Osteoblast (primary cell): ENCODE results near the gene CLCN1. TPM values are rescaled to one million over a fixed set of nuclear protein-coding genes. Genes with fewer than 3 reads are reported as not detected.

Experiments
- DNase-seq: peaks from one replicate; pipeline ENCODE4 v3.0.0; 2011; ENCODE audit warnings: low spot score, mixed read lengths; ENCODE audit not compliant: insufficient read length; ENCODE audit errors: missing footprints
- H2AFZ ChIP-seq: 2 replicates; pipeline ENCODE4 v1.6.0; 2011; ENCODE audit warnings: mild to moderate bottlenecking, low read length
- H3K27ac ChIP-seq: 2 replicates; pipeline ENCODE4 v1.5.1; 2011; ENCODE audit warnings: mild to moderate bottlenecking, low read depth, low read length, moderate library complexity
- H3K27me3 ChIP-seq: 2 replicates; pipeline ENCODE4 v1.6.0; 2012; ENCODE audit warnings: mild to moderate bottlenecking, control low read depth, inconsistent platforms, low read length, moderate library complexity; ENCODE audit not compliant: insufficient read depth
- H3K36me3 ChIP-seq: 2 replicates; pipeline ENCODE4 v1.5.1; 2011; ENCODE audit warnings: mild to moderate bottlenecking, low read length, control low read depth, moderate library complexity; ENCODE audit not compliant: insufficient read depth
- H3K4me1 ChIP-seq: 2 replicates; pipeline ENCODE4 v1.5.1; 2011; ENCODE audit warnings: mild to moderate bottlenecking, low read length, control low read depth, moderate library complexity; ENCODE audit not compliant: insufficient read depth
- H3K4me2 ChIP-seq: 2 replicates; pipeline ENCODE4 v1.6.0; 2011; ENCODE audit warnings: mild to moderate bottlenecking, low read length; ENCODE audit not compliant: insufficient read depth
- H3K4me3 ChIP-seq: fragments of 200-600 bp; sonication (generic); 3 replicates; pipeline ENCODE4 v1.5.1; 2012; ENCODE audit warnings: mild to moderate bottlenecking, low read length, inconsistent platforms; ENCODE audit not compliant: insufficient read depth
- H3K79me2 ChIP-seq: 2 replicates; pipeline ENCODE4 v1.6.0; 2012; ENCODE audit warnings: mild to moderate bottlenecking, low read length, control low read depth, inconsistent platforms; ENCODE audit not compliant: insufficient read depth
- H3K9me3 ChIP-seq: 2 replicates; pipeline ENCODE4 v1.5.1; 2011; ENCODE audit warnings: low read depth, low read length, control low read depth
- H4K20me1 ChIP-seq: 2 replicates; pipeline ENCODE4 v1.6.0; 2012; ENCODE audit warnings: mild to moderate bottlenecking, low read length, control low read depth; ENCODE audit not compliant: insufficient read depth
- total RNA-seq: library from RNA; depleted of rRNA; stranded (reverse); fragments of >200 nt; gene quantifications from 2 replicates; pipeline ENCODE4 v1.2.3, GENCODE V29; 2012
- TF ChIP-seq, protein P1 (sequence below): IDR thresholded peaks from 2 replicates; pipeline ENCODE4 v1.5.1; 2011; ENCODE audit warnings: mild to moderate bottlenecking, low read depth, low read length, moderate library complexity; ENCODE audit errors: extremely low read depth

The CLCN1 gene
- total RNA-seq, 1 donor = under 0.01 TPM

- TF ChIP-seq, protein P1, sequence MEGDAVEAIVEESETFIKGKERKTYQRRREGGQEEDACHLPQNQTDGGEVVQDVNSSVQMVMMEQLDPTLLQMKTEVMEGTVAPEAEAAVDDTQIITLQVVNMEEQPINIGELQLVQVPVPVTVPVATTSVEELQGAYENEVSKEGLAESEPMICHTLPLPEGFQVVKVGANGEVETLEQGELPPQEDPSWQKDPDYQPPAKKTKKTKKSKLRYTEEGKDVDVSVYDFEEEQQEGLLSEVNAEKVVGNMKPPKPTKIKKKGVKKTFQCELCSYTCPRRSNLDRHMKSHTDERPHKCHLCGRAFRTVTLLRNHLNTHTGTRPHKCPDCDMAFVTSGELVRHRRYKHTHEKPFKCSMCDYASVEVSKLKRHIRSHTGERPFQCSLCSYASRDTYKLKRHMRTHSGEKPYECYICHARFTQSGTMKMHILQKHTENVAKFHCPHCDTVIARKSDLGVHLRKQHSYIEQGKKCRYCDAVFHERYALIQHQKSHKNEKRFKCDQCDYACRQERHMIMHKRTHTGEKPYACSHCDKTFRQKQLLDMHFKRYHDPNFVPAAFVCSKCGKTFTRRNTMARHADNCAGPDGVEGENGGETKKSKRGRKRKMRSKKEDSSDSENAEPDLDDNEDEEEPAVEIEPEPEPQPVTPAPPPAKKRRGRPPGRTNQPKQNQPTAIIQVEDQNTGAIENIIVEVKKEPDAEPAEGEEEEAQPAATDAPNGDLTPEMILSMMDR = no peak
- Histone ChIP-seq H3K4me2 (no peak overlapping the region), H3K4me1 (peaks cover 65% of the 10 kb centered on the region), H3K36me3 (peaks cover 88% of the 10 kb centered on the region), H3K79me2 (peaks cover 48% of the 10 kb centered on the region), H3K4me3 (no peak overlapping the region), H2AFZ (no peak overlapping the region), H4K20me1 (peaks cover 93% of the 10 kb centered on the region), H3K27me3 (no peaks in the 10 kb centered on the region), H3K9me3 (no peaks in the 10 kb centered on the region), H3K27ac (no peak overlapping the region)
- DNase-seq = peak; percentile 55
Observed at GRCh38 chr7:143388051-143388450, 72.1 kb downstream of the CLCN1 start.

- Histone ChIP-seq H3K4me2 (no peak overlapping the region), H2AFZ (no peak overlapping the region), H3K27me3 (no peaks in the 10 kb centered on the region), H3K79me2 (peaks cover 43% of the 10 kb centered on the region), H3K9me3 (no peaks in the 10 kb centered on the region), H3K27ac (no peak overlapping the region), H3K36me3 (peaks cover 86% of the 10 kb centered on the region), H3K4me1 (peaks cover 66% of the 10 kb centered on the region), H3K4me3 (no peak overlapping the region), H4K20me1 (peaks cover 89% of the 10 kb centered on the region)
- DNase-seq = peak; percentile 52
- TF ChIP-seq, protein P1 = no peak
Observed at GRCh38 chr7:143388491-143389101, 72.7 kb downstream of the CLCN1 start.

GRCh38 chr7:143389316-143390103 is 73.6 kb downstream of the CLCN1 start:
- DNase-seq = peak; percentile 76
- no peaks in the 10 kb centered on the region for H3K9me3 ChIP-seq
- H3K4me2 ChIP-seq = no peak overlapping the region
- H3K4me1 ChIP-seq = peaks cover 57% of the 10 kb centered on the region
- peaks cover 77% of the 10 kb centered on the region for H3K36me3 ChIP-seq
- no peak overlapping the region for H3K4me3 ChIP-seq
- no peaks in the 10 kb centered on the region for H3K27me3 ChIP-seq
- TF ChIP-seq, protein P1 = no peak
- H3K27ac ChIP-seq = no peak overlapping the region
- H3K79me2 ChIP-seq = peaks cover 34% of the 10 kb centered on the region
- H4K20me1 ChIP-seq = peaks cover 80% of the 10 kb centered on the region
- H2AFZ ChIP-seq = no peak overlapping the region

DNA sequence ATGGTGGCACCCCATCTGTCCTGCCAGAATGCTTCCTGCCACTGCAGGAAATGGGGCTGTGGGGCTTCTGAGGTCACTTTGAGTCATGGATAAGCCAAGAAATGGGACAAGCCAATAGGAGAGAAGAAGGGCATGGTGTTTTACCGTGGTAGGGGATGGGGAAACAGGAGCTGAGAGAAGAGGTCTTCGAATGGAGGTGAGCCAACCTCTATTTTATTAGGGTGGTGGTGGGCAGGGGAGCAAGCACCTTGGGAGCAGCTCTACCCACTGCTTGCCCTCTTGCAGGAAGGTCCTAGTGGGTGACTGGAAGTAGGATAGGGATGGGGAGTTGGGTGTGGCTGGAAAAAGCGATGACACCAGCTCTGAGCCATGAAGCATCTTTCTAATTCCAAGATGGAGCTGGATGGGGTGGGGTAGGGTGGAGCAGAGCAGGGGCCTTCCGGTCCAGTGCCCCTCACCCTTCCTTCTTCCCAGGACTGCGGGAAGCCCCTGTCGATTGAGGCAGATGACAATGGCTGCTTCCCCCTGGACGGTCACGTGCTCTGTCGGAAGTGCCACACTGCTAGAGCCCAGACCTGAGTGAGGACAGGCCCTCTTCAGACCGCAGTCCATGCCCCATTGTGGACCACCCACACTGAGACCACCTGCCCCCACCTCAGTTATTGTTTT is 74.3 kb downstream of the CLCN1 start:
- DNase-seq = peak; percentile 76
- H4K20me1 ChIP-seq = peaks cover 72% of the 10 kb centered on the region
- peaks cover 50% of the 10 kb centered on the region for H3K4me1 ChIP-seq
- H3K4me2 ChIP-seq = no peak overlapping the region
- peaks cover 27% of the 10 kb centered on the region for H3K79me2 ChIP-seq
- TF ChIP-seq, protein P1 = no peak
- peaks cover 69% of the 10 kb centered on the region for H3K36me3 ChIP-seq
- no peak overlapping the region for H2AFZ ChIP-seq
- H3K27ac ChIP-seq = no peak overlapping the region
- H3K4me3 ChIP-seq = no peak overlapping the region
- no peaks in the 10 kb centered on the region for H3K9me3 ChIP-seq
- H3K27me3 ChIP-seq = no peaks in the 10 kb centered on the region
